GM19455 (cell line): ENCODE data around the gene PFN1.
A peak's percentile ranks its signal among the peaks of the same experiment; 100 is the strongest.

Experiments used
- ATAC-seq: cut with Tn5 transposase; IDR thresholded peaks from one replicate; pipeline ENCODE4 v1.9.1; 2021; ENCODE audit not compliant: unreplicated experiment

PFN1 gene

GRCh38 chr17:4967539-4968485 lies 19.5 kb upstream of the PFN1 start, which contains the start of gene SPAG7:
Gene SPAG7, minus strand, starts transcription at chr17:4967817. Its CDS starts 13 bp downstream, at chr17:4967804.
- peak; percentile 52 for ATAC-seq

GRCh38 chr17:4966844-4967538 lies 18.7 kb upstream of the PFN1 start:
- ATAC-seq = peak; percentile 86

- no peak for ATAC-seq
Measured at GRCh38 chr17:4965311-4965986, 17.1 kb upstream of the PFN1 start.

DNA sequence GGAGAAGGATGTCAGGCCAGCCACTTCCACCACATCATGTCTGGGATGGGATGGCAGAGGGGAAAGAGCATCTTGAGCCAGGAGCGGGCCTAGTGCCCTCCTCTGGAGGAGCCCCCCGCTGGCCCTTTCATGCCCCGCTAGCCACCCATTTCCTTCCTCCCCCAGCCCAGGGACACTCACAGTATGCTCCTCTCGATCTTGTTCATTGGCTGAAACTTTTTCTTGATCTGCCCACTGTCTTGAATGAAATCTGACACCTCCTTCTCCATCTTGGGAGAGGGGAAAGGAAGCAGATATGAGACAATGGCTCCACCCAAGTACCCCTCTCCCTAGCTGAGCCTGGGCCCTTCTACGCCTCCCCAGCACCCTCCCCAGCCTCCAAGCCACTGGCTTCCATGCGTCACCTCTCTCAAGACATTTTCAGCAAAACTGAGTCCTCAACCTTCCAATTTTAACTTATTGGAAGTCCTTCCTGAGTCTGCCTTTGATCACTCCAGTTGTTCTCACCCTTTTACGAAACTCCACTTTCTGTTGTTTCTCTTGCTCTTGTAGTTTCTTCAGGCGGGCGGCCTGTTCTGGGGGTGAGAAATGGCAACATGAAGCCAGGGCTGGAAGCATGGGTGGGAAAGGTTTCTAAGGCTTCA lies 12.1 kb upstream of the PFN1 start:
- ATAC-seq = no peak

GRCh38 chr17:4959261-4959965 lies 11.1 kb upstream of the PFN1 start:
- ATAC-seq = no peak

- no peak for ATAC-seq
Measured at GRCh38 chr17:4958102-4958501, 9.8 kb upstream of the PFN1 start.

GRCh38 chr17:4956493-4957061 lies 8.2 kb upstream of the PFN1 start:
- ATAC-seq = no peak

DNA sequence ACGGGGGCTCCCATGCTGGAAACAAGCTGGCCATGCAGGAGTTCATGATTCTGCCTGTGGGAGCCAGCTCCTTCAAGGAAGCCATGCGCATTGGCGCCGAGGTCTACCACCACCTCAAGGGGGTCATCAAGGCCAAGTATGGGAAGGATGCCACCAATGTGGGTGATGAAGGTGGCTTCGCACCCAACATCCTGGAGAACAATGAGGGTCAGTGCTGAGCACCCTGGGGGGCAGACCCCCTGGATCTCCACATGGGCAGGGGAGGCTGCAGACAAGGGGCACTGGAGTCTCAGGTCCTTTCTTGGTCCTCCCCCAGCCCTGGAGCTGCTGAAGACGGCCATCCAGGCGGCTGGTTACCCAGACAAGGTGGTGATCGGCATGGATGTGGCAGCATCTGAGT lies 6.8 kb upstream of the PFN1 start:
- ATAC-seq = no peak

GRCh38 chr17:4953451-4953961 lies 5.2 kb upstream of the PFN1 start:
- no peak for ATAC-seq

DNA sequence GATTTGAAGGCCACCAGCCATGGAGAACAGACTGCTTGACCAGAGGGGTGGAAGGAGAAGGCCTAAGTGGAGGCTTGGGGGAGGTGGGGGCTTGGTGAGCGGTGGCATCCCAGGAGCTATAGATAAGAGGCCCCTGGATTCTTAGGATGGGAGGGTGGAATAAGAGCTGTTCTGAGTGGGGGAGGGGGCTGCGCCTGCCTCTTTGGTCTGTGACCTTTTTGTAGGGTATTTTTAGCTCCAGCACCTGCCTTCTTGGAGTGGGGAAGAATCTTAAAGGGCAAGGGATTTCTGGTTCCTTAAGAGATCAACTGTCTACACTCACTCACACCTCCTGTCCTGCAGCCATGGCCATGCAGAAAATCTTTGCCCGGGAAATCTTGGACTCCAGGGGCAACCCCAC lies 3.2 kb upstream of the PFN1 start:
- no peak for ATAC-seq

GRCh38 chr17:4950746-4951204 lies 2.4 kb upstream of the PFN1 start, which contains the start of gene ENO3:
Gene ENO3, plus strand, starts transcription at chr17:4951119. Its CDS starts 711 bp downstream, at chr17:4951830.
- ATAC-seq = no peak

- no peak for ATAC-seq
Measured at GRCh38 chr17:4950075-4950745, 1.9 kb upstream of the PFN1 start.

DNA sequence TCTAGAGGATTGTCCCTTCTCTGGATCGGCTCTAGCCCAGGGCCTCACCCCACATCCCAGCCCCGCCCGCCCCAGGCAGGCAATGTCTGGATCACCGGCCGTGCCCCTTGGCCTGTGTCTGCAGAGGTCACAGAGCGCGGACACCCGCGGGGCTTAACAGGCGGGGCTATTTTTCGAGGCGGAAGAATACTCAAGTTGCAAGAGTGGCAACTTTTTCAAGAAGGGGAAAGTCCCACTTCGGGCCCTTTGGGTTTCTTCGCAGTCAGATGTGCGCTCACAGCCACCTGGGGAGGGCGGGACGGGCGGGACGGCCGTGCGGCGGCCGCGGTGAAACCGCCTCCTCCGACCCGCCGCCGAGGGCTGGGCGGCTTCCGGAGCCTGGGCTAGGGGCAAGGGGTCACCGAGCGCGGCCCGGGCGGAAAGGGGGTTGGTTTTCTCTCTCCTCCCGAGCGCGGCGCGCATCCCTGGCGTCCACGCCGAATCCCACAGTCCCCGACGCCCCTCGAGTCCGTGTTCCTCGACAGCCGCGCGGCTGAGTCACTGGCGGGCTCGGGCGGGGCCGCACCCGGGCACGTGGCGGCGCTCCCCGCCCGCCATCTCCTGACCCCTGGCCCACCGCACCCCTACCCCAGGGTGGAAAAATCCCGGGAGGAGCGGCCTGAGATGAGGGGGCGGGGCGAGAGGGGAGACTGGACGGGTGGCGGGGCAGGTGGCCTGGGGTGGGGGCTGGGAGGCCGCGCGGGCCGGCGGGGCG lies 1.2 kb upstream of the PFN1 start:
- ATAC-seq = peak; percentile 32

DNA sequence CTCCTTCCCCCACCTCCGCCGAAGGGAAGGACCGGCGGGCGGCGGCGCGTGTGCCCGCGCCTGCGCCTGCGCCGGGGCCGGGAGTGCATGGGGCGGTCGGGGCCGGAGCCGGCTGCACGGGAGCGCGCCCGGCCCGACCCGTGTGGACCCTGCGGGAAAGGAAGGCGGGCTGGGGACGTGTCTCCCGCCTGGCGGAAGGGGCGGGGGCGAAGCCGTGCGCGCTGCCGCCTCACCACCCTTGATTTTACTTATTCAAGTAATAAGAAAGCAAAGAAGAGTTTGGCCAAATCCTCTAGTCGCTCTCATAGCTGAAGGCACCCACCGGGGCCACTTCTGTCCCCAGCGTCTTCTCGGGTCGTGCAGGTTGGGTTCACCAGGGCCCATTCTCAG lies 596 bp upstream of the PFN1 start:
- ATAC-seq = peak; percentile 27

- peak; percentile 9 for ATAC-seq
Measured at GRCh38 chr17:4947411-4948165, 742 bp downstream of the PFN1 start.

DNA sequence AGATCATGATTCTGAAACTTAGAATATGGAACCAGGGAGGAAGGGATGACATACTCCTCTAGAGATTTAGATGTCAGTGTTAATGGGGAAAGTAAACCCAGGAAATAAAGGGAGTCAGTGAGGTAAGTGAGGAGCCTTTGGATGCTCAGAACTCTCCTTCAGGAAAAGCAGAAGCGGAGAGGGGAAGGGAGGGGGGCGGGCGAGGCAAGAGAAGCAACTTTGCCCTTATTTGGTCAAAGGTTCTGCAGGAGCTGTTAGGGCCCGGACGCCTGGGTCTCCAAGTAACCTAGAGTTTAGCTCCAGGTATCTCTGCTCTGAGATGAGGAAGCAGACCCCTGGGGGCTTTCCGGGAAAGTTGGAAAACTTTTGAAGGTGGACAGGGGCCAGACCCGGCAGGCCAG lies 1.3 kb downstream of the PFN1 start:
- no peak for ATAC-seq

DNA sequence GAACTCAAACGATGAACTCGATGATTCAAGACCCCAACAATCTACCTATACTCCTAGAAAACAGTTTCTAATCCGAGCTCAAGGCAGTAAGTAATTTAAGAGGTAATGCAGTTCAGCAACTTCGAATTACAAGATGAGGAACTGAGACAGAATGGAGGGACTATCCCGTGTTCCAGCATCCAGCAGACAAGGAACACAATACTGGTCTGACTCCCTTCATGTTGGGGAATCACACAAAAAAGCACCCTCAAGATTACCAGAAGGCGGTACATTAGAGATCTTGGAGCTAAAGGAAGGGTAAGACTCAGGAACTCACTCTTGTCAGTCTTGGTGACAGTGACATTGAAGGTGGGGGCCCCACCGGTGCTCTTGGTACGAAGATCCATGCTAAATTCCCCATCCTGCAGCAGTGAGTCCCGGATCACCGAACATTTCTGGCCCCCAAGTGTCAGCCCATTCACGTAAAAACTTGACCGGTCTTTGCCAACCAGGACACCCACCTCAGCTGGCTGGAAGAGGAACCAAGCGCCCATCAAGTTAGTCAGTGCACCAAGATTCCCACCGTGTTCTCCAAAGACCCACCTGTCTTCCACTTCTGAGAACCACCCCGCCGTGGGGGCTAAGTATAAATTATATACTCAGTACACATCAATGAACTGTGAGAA lies 1.9 kb downstream of the PFN1 start:
- ATAC-seq = no peak
